HG03097 (cell line): ENCODE data around the gene CCNK.

Source experiments
- ATAC-seq: cut with Tn5 transposase; IDR thresholded peaks from one replicate; pipeline ENCODE4 v1.9.1; 2021; ENCODE audit not compliant: unreplicated experiment, low FRiP score

CCNK gene

DNA sequence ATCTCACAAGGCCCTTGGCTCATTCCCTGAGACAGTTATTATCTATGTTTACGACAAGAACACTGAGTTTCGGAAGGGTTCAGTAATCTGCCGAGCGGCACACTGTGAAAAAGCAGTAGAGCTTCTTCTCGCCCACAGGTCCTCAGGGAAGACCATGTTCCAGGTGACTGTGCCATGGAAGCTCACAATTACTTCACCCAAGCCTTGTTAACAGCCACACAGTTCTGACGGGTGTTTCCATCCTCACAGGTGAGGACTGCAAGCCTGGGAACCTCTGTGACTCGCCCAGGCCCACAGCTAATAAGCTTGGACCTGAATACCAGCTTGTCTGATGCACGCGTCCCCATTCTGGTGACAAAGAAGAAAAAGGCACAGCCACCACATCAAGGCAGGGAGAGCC, 15.9 kb upstream of the CCNK start:
- ATAC-seq, result no peak

DNA sequence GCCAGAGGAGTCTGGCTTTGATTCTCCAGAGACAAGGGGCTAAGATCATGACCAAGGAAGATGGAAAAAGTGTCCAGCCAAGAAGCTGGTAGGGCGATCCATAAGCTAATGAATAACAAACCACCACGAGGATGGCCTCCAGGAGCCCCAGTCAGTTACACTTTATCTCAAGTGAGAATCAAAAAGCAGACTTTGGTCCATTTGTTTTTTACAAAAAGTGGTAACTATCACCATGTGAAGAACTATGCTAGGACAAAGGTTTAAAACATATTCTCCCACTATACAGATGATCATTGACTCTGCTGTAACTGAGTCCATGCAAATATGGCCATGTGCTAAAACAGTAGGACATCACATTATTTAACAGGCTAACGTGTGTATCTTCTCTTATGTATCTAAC, 14.5 kb upstream of the CCNK start:
- ATAC-seq, result no peak

DNA sequence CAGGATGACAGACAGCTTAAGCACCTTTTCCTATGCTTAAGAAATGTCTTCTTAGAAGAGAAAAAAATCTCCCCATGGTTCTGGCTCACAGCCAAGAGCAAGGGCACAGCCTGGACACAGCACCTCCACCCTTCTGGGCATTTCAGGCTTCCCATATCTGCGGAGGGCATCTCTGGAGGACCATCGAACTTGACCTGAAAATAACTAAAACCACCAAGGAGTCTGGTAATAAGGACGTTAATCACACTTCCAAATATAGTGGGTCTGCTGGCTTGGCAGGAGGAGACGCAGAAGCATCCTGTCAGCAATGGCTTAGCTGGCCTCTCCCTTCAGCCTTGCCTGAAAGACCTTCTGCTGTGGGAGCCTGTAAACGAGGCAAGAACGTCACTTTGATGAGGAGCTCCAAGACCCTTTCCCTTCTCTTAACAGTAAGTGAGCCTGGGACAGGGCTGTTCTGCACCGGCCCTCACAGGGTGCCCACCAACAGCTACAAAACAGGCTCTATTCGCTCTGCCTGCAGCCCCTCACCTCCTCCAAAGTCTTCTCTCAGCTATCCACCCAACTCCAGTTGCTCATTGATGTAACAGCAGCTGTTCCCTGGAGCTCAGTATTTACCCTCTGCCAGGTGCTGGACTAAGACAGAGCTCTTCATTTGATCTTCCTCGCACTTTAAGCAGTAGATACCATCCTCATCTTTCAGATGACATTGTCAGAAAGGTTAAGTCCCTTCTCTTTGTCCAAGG, 13.7 kb upstream of the CCNK start:
- ATAC-seq, result no peak

DNA sequence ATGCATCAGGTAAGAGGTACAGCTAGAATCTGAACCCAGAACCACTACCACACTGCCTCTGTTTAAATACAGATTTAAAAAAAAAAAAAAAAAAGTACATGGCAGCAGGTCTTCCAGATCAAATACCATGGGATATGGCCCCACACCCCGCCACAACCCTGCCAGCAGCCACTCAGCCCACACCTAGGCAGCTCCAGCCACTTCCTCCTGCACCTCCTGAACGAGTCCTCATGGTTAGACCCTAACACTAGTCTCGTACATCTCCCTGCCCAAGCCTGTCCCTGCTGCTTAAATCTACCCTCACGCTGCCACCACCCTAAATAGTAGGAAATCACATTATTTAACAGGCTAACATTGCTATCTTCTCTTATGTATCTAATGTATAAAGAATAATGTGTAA, 13.1 kb upstream of the CCNK start:
- ATAC-seq, result no peak

DNA sequence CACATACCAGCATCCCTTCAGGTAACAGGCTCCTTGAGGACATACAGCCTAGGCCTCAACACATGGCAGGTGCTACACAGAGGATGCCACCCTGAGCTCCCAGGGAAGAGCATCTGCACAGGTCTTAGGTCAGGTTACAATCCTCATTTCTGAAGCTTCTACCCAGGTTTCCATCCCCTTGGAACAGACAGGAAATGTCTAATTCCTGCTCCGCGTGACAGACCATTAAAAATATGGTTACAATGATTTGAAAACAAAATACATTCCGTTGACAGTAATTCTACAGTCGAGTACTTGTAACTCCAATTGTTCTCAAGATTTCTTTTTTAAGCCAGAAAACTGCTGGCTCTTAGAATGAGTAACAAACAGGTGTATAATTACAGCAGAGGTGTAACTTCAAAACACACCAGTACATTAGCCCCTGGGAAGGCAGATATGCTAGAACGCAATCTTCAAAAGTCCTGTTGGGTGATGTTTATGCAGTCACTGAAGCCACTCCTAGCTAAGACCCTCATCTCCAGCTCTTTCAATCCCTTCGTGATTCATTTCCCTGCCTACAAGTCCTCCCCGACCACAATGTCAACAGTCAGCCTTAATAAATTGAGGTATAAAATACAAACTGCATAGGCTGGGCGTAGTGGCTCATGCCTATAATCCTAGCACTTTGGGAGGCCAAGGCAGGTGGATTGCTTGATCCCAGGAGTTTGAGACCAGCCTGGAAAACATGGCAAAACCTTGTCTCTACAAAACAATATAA, 12.2 kb upstream of the CCNK start:
- ATAC-seq, result no peak

DNA sequence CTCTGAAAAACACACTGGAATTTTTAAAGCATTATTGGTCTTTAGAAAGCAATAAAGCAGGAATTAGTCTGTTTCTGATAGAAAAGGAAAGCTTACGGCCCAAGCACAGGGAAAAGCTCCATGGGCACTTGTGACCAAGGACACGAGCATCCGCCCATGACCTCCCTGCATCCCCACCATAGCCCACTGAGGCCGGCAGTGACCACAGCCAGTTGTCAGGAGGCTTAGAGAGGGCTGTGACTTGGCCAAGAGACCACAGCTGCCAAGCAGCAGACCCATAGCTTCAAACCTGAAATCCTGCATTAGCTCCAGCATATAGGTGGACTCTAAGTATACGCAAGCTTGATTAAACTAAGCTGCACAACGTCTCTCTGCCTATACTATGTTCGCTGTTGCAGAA, 9.5 kb upstream of the CCNK start:
- ATAC-seq, result no peak

DNA sequence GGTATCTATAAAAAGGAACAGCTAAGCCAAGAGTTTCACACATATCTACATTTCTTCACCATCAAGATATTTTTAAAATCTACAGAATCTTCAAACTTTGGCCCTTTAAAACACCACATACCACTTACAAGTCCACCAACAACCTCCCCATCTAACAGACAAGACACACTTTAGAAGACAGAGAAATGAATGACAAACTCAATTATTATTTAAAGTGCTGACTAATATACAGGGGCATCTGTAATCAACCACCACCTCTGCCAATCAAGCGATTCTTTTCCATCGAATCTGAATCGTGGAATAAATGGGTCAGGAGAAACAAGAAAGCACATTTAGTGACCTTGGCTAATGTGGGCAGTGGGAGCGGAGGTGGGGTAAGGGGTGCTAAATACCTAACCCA, 8.3 kb upstream of the CCNK start:
- no peak for ATAC-seq

DNA sequence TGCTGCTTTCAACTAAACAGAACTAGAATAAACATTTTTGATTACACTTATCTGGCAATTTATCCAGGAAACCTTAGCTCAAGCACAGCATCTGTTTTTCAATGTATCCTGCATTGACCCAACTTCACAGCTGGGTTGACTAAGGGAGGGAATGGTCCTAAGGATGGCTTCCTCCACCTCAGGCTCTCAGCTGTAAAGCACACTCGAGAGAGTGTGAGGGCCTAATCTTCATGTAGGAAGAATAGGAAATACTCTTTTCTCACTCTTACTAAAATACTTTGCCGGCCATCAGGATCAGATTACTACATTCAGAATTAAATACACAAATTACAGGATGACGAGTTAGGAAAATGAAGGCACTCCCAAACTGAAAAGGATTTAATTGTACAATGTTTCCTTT, 7.8 kb upstream of the CCNK start:
- ATAC-seq, result no peak

DNA sequence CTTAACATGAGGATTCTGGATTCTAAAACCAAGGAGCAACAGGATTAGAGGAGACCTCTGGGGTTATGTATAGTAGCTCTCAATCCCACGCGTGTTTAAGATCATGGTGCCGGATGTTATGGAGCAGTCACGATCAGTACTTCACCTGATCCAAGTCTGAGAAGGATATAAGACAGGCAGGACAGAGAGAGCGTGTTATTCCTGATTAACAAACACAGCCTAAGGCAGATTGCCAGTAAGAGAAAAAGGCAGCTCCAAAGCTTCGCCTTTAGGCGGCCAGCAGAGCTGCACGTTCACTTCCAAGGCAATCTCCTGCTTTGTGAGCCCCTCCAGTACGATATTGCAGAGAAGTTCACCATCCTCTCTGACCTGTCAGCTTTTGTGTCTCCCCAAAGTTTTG, 6.0 kb upstream of the CCNK start:
- ATAC-seq, result no peak

DNA sequence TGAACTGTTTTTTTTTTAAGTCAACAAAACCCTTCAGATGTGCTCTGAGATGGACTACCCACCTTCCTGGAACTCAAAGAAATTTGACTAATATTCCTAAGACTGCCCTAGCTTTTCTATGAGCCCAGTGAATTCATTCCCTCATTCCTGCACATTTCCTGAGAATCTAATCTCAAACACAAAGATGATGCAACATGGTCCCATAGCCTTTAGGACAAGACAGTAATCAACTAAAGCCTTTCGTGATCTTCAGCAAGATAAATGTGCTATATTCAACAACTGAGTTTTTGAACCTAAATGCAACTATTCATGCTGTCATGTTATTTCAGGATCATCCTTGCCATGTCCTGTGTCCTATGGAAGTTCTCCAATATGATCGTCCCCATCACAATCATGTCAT, 5.5 kb upstream of the CCNK start:
- no peak for ATAC-seq

DNA sequence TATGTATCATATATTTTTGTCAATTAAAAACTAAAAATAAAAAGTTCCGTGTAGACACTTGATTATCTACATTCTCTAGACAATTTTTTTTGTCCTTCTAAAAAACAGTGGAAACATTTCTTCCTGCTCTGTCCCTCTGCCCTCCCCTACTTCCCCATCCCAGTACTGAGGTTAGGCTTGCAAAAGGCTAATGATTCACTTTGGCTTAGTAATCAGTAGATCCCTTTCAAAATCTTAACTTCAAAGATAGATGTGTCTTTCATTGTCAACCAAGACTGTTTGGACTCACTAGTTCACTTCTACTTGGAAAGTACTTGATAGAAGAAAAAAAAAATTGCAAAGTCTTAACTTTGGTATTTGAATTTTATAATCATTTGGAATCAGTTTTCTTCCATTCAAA, 4.3 kb upstream of the CCNK start:
- no peak for ATAC-seq

DNA sequence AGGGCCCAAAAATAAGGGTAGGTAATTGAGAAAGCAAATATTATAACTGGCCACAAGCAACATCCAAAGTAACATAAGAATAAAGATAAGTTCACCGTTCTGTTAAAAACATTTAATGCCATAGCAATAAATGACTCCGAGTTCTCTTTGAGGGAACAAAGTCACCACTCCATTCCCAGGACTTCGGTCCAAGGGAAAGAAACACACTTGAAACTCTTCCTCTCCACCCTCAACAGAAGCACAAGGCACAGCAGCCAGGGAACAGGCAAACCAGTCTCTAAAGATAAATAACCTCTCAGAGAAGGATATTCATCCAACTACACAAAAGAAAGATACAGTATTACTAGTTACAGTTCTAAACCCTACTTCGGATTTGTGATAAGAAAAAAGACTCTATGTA, 3.1 kb upstream of the CCNK start:
- no peak for ATAC-seq

DNA sequence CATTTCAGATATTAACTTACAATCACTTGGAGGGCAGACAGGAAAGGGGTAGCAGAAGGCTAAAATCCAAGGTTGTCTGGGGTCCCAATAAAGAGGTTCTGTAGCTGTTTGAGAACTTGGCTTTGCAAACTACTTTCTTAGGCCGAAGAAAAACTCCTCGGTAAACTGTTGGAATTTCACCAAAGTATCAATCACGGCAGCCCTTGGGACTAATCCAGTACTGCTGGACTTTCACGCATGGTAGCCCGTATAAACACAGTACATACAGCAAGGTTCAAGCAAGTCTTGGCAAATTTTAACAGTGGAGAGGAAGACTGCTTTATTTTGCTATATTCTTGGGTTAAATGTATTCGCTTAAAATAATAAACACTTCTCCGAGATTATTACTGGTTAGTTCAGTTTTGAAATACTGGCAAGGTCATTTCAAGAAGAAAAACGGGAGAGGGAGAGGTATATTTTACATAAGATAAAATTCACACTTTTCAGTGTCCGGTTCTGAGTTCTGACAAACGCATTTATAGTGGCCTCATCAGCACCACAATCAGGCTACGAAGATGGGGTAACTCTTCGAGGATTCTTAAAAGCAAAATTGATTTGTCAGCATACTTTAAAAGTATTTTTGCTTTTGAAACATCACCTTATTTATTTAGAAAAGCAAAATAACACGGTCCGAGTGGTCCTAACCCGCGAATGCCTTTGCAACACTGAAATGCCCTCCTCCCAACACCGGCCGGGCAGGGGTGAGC, 1.9 kb upstream of the CCNK start:
- no peak for ATAC-seq

DNA sequence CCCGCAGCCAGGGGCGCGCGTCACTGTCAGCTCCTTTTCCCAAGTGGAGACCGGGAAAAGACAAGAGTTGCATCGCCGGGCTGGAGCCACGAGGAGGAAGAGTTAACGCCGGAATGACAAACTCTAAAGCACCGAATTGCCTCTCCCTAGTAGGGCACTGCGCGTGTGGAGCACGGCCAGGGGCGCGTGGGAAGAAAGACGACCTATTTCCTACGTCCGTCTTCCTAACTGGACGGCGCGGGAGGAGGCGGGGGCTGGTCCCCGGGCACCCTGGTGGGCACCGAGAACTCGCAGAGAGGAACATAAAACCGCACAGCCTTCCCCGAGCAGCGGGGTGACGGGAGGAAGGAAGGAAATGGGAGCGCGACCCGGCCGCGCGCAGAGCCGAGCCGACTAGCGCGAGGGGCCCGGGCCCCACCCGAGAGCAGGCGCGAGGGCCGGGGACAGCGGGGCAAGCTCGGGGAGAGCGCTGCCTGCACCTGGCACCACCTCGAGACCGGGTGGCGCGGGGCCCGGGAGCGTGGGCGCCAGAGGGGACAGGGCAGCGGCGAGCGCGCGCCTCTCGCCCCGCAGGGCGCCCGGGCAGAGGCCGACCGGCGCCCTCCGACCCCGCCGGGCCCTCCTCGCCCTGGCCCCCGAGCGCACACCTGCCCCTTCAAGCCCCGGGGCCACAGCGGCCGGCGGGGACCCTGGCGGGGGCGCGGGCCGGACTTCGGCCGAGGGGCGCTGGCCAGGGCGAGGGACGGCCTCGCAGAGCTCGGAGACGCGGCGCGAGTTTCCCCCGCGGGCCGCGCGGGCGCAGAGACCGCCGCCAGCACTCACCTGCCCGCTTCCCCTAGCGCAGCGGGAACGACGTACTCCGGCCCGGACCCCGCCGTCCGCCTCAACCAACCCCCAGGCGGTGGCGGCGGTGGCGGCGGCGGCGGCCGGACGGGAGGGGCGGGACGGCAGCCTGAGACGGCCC, 1.0 kb upstream of the CCNK start, which contains the start of gene SETD3:
TSS of gene SETD3 (minus strand) at position 954 of the 964 bp plus-strand sequence. CDS start 15,054 bp downstream, outside the sequence.
- ATAC-seq, result peak; percentile 7

DNA sequence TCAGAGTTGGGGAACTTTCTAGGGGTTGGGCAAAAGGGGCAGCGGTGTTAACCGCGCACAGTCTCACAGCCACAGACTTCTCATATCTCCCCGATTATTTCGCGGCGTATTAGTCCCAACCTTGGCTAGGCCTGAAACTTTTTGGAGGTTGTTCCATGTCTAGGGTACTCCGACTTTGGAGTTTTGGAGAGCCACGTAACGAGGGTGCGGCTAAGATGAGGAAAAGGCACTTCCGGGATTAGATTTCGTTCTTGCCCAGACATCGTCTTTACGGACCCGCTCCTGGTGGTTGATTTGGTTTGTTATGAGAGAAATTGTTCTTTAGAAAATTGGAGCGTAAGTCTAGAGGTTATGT, 513 bp downstream of the CCNK start:
- no peak for ATAC-seq

DNA sequence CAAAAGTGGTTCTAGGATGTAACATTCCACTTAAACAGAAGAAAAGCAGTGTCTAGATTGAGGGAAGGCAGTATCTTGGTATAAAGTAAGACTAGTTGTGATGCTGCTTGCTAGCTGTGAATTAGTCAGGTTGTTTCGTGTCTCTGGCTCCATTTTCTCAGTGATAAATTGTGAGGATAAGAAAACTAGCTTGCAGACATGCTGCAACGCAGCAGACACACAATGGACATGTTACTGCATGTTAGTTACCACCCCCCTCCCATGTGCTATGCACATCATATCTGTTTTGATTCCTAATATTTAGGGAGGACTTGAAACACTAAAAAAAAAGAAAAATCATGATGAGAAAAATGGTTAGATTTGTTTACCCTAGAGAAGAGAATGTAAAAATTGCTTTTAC, 2.9 kb downstream of the CCNK start:
- no peak for ATAC-seq

DNA sequence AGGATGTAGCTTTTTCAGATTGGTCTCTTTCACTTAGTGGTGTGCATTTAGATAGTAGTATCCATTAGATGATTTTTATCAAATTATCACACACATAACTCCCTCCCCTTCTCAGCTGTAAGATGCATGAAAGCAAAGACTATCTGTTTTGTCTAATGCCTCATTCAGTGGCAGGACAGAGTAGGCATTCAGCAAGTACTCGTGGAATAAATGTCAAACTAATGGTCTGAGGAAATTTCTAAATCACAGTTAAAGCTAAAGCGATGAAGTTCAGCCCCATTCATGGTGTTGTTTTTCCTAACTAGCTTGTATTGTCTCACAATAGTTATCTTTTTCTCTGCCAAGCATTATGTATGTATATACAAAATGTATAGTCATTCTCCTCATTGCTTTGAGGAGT, 16.1 kb downstream of the CCNK start:
- no peak for ATAC-seq

DNA sequence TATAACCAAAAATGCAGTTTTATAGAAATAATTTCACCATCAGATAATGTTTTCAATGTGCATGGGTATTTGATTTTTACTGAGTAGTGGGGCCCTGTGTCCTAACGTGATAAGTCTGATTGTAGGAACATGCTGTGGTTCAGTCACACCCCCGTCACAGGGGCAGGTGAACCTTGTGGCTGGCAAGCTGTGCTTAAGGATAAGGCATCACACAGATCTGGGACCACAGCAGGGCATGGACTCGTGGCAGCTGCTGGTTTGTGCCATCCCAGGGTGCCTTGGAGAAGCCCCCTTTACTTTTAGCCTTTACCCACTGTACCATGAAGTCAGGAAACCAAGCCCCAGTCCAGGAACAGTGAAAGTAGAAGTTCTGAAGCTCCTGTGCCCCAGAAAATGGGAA, 16.7 kb downstream of the CCNK start:
- ATAC-seq, result no peak

DNA sequence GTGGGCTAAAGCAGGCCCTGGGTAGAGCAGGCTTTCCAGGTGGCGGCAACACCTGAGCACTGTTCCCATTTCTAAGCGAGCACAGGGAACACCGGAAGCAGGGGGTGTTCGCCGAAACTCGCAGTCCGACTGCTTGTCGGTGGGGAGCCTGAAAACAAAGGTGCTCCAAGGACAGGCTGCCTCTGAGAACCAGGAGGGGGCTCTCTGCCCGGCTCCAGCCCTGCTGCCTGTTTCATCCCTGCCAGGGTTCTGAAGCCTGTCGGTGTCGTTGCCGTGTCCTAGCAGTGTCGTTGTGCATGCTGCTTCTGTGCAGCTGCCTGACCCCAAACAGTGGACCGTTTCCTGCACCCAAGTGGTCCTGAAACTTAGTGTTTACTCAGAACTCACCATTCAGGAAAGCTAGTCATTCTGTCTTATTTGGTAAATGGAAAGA, 21.8 kb downstream of the CCNK start:
- ATAC-seq, result no peak

DNA sequence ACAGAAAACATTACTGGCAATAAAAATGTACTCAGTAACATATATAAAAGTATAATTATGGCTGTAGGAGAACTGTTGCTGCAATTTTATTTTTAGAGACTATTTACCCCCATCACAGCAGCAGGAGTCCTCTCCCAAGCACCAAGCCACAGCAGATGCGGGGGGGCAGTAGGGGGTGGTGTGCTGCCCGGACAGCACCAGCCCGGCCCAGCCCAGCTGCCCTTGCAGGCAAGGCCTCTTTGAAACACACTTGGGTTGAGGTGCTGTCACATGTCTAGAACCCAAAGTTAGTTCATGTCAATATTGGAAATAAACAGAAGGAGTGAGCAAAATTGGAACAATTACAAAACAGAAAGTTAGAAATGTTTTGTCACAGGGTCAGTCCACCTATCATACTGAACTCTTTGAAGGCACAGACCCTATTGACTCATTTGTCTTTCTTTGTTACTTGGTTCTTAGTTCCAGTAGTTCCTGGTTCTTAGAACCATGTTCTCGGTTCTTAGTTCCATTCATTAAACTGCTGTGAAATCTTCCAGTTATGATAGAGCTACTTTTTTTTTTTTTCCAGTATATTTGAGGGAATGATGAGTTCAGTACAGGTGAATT, 22.7 kb downstream of the CCNK start:
- ATAC-seq, result no peak
